GM19455 (cell line): ENCODE measurements around the gene TCF3.

Experiments used
- ATAC-seq: cut with Tn5 transposase; IDR thresholded peaks from one replicate; pipeline ENCODE4 v1.9.1; 2021; ENCODE audit not compliant: unreplicated experiment

Gene TCF3

GRCh38 chr19:1590641-1591397 lies 61.6 kb downstream of the TCF3 start:
- no peak for ATAC-seq

DNA sequence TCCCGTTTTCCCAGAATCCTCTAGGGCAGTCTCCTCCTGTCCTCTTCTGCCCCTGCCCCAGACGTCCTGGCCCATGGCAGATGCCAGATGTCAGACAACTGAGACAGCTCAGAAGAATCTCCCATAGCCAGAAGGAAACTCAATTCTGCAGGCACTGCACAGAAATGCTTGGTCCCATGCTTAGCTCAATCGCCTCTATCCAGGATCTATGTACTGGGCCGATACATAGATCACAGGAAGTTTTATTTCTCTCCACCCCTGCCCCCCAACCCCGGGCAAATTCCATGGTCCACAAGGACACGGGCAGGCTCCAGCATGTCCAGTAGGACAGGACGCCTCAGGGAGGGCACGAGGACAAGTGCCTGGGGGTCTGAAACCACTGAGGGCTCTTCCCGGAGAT lies 64.5 kb downstream of the TCF3 start:
- ATAC-seq, result no peak

GRCh38 chr19:1585243-1585580 lies 67.2 kb downstream of the TCF3 start:
- ATAC-seq, result no peak

- no peak for ATAC-seq
These were observed 67.7 kb downstream of the TCF3 start for GRCh38 chr19:1584500-1585242.

DNA sequence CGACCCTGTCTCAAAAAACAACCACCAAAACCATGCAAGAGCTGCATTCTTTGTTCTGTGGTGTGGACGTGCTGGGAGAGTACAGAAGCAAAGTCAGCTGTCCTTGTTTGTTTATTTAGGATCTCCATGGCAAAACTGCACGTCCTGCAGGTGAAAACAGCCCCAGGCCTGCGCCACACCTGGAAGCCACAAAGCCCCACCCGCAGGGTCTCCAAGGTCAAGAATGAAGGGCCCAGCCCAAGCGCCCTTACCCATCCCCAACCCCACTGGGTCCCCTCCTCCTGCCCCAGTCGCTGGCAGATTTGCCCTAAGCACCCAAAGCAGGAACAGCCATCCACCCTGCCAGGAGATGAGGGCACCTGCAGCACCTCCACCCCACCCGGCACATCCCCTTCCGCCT lies 70.2 kb downstream of the TCF3 start:
- no peak for ATAC-seq

DNA sequence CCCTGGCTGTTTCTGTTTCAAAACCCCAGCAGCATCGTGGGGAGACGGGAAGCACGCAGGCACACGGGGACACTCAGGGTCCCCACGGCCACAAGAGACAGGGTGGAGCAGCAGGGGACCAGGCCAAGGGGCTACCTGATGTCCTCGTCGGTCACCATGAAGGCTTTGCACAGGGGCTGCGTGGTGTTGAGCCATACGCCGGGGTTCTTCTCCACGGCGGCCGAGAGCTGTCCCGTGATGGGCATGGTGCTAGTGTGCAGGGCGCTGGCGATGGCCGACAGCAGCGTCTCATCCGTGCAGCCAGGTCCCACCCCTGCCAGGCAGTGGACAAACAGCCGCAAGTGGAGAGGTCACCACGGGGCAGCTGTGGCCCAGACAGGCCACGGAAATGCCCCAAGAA lies 71.5 kb downstream of the TCF3 start:
- ATAC-seq, result no peak

DNA sequence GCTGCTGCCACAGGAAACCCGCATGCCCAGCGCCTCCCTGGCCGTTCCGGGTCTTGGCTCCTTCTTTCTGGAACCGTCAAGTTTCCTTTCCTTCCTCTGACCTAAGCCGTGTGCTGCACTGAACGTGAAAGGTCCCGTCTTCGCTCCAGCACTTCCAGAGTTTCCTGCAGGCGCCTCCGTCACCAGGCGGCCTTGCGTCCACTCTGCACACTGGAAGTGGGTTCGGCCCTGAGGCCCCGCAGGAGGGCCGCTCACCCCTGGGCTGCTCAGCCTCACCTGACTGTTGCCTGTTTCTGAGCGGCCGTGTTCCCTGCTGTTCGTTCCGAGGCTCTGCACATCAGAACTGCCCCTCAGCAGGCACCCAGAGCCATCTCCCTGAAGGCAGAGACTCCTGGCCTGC lies 72.0 kb downstream of the TCF3 start:
- no peak for ATAC-seq

- no peak for ATAC-seq
These were observed 73.2 kb downstream of the TCF3 start for GRCh38 chr19:1579222-1579621.

DNA sequence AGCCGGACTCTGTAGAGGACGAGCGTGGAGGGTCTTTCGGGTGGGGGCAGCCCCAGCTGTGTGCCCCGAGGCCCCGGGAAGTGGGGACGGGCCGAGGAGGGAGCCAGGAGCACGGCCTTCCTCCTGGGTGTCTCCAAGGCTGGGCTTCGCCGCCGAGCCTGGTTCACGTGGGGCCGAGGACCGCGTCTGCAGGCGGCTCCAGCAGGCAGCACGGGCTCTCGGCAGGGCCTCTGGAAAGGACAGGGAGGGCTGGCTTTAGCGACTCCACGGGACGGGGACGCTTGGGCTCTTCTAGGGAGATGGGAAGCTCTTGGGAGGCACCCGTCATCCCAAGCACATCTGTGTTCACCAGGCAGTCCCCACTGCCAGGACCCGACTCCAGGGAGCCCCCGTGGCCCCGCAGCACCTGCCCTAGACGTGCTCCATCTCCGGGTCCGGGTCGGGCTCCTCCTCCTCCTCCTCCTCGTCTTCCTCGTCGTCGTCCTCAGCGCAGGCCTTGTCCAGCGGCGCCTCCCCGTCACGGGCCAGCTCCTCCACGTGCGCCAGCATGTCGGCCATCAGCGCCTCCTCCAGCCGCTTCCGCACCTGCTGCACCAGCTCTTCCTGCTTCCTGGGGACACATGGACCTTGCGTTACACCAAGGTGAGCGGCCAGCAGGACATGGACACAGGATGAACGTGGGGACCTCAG lies 74.3 kb downstream of the TCF3 start:
- no peak for ATAC-seq

DNA sequence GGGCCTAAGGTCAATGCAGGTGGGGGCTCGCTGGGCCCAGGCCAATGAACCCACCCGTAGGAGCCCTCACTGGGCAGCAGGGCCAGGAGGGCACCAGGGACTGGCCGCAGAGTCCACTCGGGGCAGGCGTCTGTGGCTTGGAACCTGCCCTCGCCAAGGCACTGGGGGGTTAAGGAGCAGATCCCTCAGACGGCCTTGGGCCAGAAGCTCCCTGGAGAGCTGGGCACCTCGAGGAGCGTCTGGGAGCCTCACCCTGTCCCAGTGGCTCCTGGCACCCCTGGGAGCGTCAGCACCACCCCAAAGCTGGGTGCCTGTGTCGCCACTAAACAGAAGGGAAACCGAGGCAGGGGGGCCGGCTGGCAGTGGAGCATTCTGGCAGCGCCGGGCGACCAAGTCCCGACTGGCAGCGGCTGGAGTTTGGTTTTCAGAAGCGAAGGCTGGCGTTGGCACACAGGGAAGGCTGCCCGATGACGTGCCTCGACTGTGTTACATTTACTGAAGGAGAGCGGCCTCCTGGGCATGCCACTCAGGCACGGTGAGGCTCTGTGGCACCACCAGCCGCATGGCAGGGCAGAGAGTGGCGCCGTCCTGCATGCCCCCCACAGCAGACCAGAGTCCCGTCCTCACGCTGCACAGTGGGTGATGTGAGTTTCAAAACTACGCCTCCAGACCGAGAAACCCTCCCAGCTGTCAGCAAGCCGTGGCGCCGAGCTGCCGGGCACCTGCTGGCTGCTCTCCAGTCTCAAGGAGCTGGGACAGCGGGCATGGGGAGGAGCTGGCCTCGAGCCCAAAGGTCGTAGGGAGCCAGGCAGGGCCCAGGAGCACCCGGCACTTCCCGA lies 75.1 kb downstream of the TCF3 start:
- no peak for ATAC-seq

DNA sequence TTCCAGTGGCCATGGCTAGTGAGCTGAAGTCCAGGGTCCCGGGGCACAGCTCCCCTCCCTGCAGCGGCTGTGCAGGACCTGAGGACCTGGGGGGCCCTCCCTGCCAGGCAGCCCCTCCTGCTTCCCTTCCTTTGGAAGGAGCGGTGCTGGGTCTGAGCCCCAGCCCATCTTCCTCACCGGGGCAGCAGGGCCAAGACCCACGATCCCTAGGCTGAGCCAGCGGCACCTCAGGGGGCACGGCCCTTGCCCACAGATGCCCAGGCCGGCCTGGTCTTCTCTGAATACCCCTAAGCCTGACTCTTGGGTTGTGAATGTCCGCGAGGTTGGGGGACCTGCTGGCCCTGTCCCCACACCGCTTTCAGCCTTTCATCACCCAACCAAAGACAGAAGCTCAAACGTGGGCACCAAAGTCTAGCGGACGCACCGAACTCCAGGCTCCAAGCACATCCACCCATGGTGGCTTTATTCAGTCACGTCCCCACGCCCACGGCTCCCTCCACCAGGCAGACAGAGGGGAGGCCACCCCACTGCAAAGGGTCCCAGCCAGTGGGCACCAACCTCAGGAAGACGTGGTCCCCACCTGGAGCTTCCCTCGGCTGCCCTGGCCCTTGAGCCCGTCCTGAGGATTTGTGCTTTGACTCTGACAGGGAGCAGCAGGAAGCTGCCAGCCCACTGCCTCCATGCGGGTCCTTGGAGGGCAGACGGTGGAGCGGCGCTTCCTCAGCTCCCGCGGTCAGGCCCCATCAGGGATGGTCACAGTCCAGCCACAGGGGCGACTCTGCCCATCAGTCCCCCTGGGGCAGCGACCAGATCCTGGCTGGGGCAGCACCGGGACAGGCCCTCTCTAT lies 75.9 kb downstream of the TCF3 start:
- ATAC-seq, result no peak

GRCh38 chr19:1575323-1576241 lies 76.8 kb downstream of the TCF3 start:
- no peak for ATAC-seq

GRCh38 chr19:1574354-1575136 lies 77.9 kb downstream of the TCF3 start:
- ATAC-seq, result no peak

- ATAC-seq, result no peak
These were observed 79.6 kb downstream of the TCF3 start for GRCh38 chr19:1572795-1573194.

DNA sequence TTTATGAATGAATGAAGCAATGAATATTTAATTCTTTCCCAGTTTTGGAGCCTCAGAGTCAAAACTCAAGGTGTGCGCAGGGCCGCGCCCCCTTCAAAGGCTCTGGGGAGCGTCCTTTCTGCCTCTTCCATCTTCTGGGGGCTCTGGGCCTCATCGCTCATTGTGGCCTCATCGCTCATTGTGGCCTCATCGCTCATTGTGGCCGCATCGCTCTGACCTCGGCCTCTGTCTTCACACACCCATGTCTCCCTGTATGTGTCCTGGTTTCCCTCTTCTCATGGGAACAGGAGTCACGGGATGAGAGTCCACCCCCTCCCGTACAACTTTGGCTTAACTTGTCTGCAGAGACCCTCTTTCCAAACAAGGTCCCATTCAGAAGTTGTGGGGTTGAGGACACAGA lies 81.1 kb downstream of the TCF3 start:
- no peak for ATAC-seq

DNA sequence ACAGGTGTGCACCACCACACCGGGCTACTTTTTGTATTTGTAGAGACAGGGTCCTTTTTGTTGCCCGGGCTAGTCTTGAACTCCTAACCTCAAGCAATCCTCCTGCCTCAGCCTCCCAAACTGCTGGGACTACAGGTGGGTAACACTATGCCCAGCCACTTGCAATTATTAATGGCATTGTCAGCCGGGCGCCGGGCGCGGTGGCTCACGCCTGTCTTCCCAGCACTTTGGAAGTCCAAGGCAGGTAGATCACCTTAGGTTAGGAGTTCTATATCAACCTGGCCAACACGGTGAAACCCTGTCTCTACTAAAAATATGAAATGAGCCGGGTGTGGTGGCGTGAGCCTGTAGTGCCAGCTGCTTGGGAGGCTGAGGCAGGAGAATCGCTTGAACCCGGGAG lies 81.6 kb downstream of the TCF3 start:
- ATAC-seq, result no peak

DNA sequence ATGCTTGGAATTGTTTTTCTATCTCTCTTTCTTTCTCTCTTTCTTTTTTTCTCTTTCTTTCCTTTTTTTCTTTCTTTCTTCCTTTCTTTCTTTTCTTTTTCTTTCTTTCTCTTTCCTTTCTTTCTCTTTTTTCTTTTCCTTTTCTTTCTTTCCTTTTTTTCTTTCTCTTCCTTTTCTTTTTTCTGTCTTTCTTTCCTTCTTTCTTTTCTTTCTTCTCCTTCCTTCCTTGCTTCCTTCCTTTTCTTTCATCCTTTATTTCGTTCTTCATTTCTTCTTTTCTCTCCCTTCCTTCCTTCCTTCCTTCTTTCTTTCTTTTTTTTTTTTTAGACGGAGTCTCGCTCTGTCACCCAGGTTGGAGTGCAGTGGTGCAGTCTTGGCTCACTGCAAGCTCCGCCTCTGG lies 82.4 kb downstream of the TCF3 start:
- no peak for ATAC-seq

- no peak for ATAC-seq
These were observed 83.9 kb downstream of the TCF3 start, which contains the start of gene MEX3D for GRCh38 chr19:1568320-1569019. Gene MEX3D (minus strand): TSS chr19:1568325. CDS start chr19:1568058, 267 bp downstream.
